ENCODE measurements around the gene USP26. TPM values are rescaled to one million over a fixed set of nuclear protein-coding genes. Genes with fewer than 3 reads are reported as not detected.
"Not testable (repeated sequence)": the region's sequence is repeated elsewhere in the genome, so short reads cannot be mapped to it uniquely, and the experiment has no call there.

Gene USP26
- total and polyA plus RNA-seq, 11 donors: not detected

- DNase-seq: no peak
- Histone ChIP-seq H3K4me3 (no peak overlapping the region), H3K9me3 (peaks cover 0 to 5% (median 0%) of the 10 kb centered on the region in 12 donors), H3K27ac (no peak overlapping the region), H3K36me3 (no peaks in the 10 kb centered on the region), H3K4me1 (no peaks in the 10 kb centered on the region), H3K27me3 (peaks cover 0 to 15% (median 0%) of the 10 kb centered on the region in 9 donors)
- intact Hi-C loops (cut with DNase I): no loop called here
- no peak for TF ChIP-seq CTCF (IDR thresholded peaks at IDR 0.05)
- TF ChIP-seq POLR2A (IDR thresholded peaks at IDR 0.05): no peak
- WGBS, 4 donors: 75 to 84% (median 78%) methylated on average over 8 of the region's 8 CpGs
- no peak for ATAC-seq
Measured at GRCh38 chrX:133094098-133094731, 2.7 kb downstream of the USP26 start.

GRCh38 chrX:133090236-133090809 is 6.6 kb downstream of the USP26 start:
- no peak overlapping the region for H3K27ac ChIP-seq
- no peaks in the 10 kb centered on the region for H3K36me3 ChIP-seq
- H3K27me3 ChIP-seq: peaks cover 0 to 15% (median 0%) of the 10 kb centered on the region in 9 donors
- TF ChIP-seq POLR2A (IDR thresholded peaks at IDR 0.05): no peak
- TF ChIP-seq CTCF (IDR thresholded peaks at IDR 0.05): no peak
- DNase-seq: no peak
- H3K9me3 ChIP-seq: no peaks in the 10 kb centered on the region
- H3K4me3 ChIP-seq: no peak overlapping the region
- intact Hi-C loops (cut with DNase I): no loop called here
- H3K4me1 ChIP-seq: no peaks in the 10 kb centered on the region
- no peak for ATAC-seq

GRCh38 chrX:133089411-133089810 is 7.5 kb downstream of the USP26 start:
- Histone ChIP-seq H3K9me3 (no peaks in the 10 kb centered on the region), H3K36me3 (no peaks in the 10 kb centered on the region), H3K4me1 (no peaks in the 10 kb centered on the region), H3K27ac (no peak overlapping the region), H3K4me3 (no peak overlapping the region), H3K27me3 (peaks cover 0 to 18% (median 0%) of the 10 kb centered on the region in 9 donors)
- intact Hi-C loops (cut with DNase I): no loop called here
- TF ChIP-seq POLR2A (IDR thresholded peaks at IDR 0.05): no peak
- TF ChIP-seq CTCF (IDR thresholded peaks at IDR 0.05): no peak
- ATAC-seq (no peak), DNase-seq (no peak)

- Histone ChIP-seq H3K4me3 (no peak overlapping the region), H3K27ac (no peak overlapping the region), H3K27me3 (peaks cover 0 to 25% (median 0%) of the 10 kb centered on the region in 9 donors), H3K4me1 (no peaks in the 10 kb centered on the region), H3K9me3 (no peaks in the 10 kb centered on the region), H3K36me3 (no peaks in the 10 kb centered on the region)
- TF ChIP-seq CTCF (IDR thresholded peaks at IDR 0.05) (no peak), POLR2A (IDR thresholded peaks at IDR 0.05) (no peak)
- DNase-seq: no peak
- WGBS, 4 donors: 62 to 84% (median 72%) methylated on average over 3 of the region's 3 CpGs
- ATAC-seq: no peak
- intact Hi-C loops (cut with DNase I): no loop called here
Measured at GRCh38 chrX:133085785-133086184, 11.1 kb downstream of the USP26 start.

GRCh38 chrX:133085056-133085455 is 11.9 kb downstream of the USP26 start:
- ATAC-seq; DNase-seq; H3K4me3 ChIP-seq; H3K27ac ChIP-seq; H3K9me3 ChIP-seq; H3K4me1 ChIP-seq; intact Hi-C loops (cut with DNase I); H3K36me3 ChIP-seq: not testable (repeated sequence)
- WGBS, 4 donors: 82 to 92% (median 90%) methylated on average over 4 of the region's 4 CpGs
- peaks cover 0 to 23% (median 0%) of the 10 kb centered on the region in 9 donors for H3K27me3 ChIP-seq
